ENCODE data around the gene AGGF1.
"Not testable (repeated sequence)": the region's sequence is repeated elsewhere in the genome, so short reads cannot be mapped to it uniquely, and the experiment has no call there.

AGGF1 gene

DNA sequence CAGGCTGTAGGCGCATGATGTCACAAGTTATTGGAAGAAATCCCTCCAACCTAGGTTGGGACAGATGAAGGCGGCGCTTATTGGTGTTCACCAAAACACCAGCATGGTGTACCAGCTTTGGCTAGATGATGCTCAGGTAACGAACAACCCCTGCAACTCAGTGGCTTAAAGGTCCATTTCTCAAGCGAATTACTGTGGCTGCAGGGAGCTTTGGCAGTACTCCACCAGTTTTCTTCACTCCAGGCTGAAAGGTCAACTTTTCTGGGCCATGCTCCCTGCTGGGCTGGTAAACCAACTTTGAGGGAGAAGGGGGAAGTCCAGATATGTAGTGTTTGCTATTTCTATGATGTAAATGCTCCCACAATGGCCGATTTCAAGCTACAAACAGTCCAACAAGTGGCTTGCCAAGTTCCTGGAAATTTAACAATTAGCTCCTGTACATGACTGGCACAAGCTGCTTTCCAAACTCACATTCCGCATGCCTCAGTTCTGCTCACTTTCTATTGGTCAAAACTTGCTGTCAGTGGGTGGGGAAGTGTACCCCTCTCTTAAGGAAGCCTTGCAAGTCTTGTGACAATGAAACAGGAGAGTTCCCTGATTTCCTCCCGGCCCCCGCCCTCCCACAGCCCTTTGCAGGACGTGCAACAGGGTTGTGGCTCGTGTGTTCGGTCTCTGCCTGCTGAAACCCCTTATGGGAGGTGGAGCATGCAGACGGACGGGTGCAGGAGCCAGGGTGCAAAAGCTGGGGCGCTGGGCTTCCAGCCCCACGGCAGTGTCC lies 57.5 kb downstream of the AGGF1 start:
- peak; percentile 9 to 22 for ATAC-seq

DNA sequence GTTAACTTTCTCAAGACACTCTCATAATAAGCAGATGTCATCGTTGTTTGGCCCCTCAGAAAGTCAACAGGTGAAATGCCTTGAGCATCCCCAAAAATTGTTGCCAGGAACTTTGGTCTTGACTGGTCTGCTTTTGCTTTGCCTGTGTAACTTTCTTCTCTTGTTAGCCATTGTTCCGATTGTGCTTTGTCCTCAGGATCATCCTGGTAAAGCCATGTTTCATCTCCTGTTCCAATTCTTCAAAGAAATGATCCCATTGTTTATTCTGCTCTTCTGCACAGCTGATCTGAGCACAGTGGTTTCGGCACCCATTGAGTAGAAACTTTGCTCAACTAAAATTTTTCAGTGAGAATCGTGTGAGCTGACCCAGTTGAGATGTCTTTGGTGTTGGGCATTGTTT lies 65.0 kb downstream of the AGGF1 start:
- no peak for ATAC-seq

- ATAC-seq, result no peak
Measured at GRCh38 chr5:77101298-77101697, 71.1 kb downstream of the AGGF1 start.

GRCh38 chr5:77102549-77102948 lies 72.3 kb downstream of the AGGF1 start:
- ATAC-seq, result no peak

GRCh38 chr5:77103457-77103856 lies 73.3 kb downstream of the AGGF1 start:
- no peak for ATAC-seq

DNA sequence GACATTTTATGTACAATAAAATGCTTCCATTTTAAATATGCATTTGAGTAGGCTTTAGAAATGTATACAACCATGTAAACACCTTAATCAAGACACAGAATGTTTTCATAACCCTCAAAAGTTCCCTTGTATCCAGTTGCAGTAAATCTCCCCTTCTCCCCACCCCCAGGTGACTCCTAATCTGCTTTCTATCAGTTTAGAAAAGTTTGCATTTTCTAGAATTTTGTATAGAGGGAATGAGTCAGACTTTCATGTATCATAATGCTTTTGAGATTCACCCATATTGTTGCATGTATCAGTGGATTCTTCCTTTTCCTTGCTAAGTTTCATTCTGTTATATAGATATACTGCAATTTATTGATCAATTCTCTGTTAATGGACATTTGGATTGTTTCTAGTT lies 74.6 kb downstream of the AGGF1 start:
- ATAC-seq, result no peak

DNA sequence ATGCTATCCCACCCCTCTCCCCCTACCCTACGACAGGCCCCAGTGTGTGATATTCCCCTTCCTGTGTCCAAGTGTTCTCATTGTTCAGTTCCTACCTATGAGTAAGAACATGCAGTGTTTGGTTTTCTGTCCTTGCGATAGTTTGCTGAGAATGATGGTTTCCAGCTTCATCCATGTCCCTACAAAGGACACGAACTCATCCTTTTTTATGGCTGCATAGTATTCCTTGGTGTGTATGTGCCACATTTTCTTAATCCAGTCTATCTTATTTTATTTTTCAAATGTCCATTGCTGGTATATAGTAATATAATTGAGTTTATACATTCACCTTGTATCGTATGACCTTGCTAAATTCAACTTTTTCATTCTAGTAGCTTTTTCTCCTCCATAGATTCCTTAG lies 76.8 kb downstream of the AGGF1 start:
- ATAC-seq, result not testable (repeated sequence)

Measured in activated CD4-positive, CD25-positive, alpha-beta regulatory T cell treated with anti-CD3 and anti-CD28 coated beads, Interleukin-2, amount 50 U/mL, for 24 hours (primary cell).